ENCODE measurements around the gene PSMB7.

The PSMB7 gene

GRCh38 chr9:124455820-124456219 lies 40.6 kb upstream of the PSMB7 start:
- Histone ChIP-seq H3K36me3 (replicated peaks; ENCODE audit: insufficient read depth, low read length) (no peaks in the 10 kb centered on the region), H4K20me1 (ENCODE audit: insufficient read depth, low read length) (no peaks in the 10 kb centered on the region), H3K79me2 (ENCODE audit: low read length) (no peaks in the 10 kb centered on the region), H3K4me2 (ENCODE audit: low read depth, low read length) (no peak overlapping the region), H3K9me3 (replicated peaks; ENCODE audit: insufficient read depth, low read length) (no peaks in the 10 kb centered on the region), H3K4me3 (ENCODE audit: low read length) (no peak overlapping the region), H3K9me2 (replicated peaks; ENCODE audit: insufficient read depth, low read length) (no peaks in the 10 kb centered on the region), H3K4me1 (ENCODE audit: low read length) (no peaks in the 10 kb centered on the region), H3K27me3 (replicated peaks; ENCODE audit: insufficient read depth, low read length) (peaks cover 15% of the 10 kb centered on the region), H3K9ac (ENCODE audit: low read length) (no peak overlapping the region), H3K27ac (ENCODE audit: low read length) (no peak overlapping the region), H2AFZ (ENCODE audit: low read length) (no peak overlapping the region), H3F3A (ENCODE audit: insufficient read depth, low read length) (no peaks in the 10 kb centered on the region)
- no peak for DNase-seq
- TF ChIP-seq EZH2phosphoT487 (IDR thresholded peaks at IDR 0.05; ENCODE audit: low read length) = no peak
- TF ChIP-seq CTCF (IDR thresholded peaks at IDR 0.05; ENCODE audit: low read length) = no peak
- no peak for TF ChIP-seq EZH2 (optimal IDR thresholded peaks at IDR 0.05; ENCODE audit: low read depth, low read length)

- H4K20me1 ChIP-seq (ENCODE audit: insufficient read depth, low read length) = no peaks in the 10 kb centered on the region
- no peak overlapping the region for H3K4me2 ChIP-seq (ENCODE audit: low read depth, low read length)
- H3K9ac ChIP-seq (ENCODE audit: low read length) = no peak overlapping the region
- H3K27ac ChIP-seq (ENCODE audit: low read length) = no peak overlapping the region
- no peaks in the 10 kb centered on the region for H3K36me3 ChIP-seq (replicated peaks; ENCODE audit: insufficient read depth, low read length)
- no peaks in the 10 kb centered on the region for H3K9me3 ChIP-seq (replicated peaks; ENCODE audit: insufficient read depth, low read length)
- no peaks in the 10 kb centered on the region for H3F3A ChIP-seq (ENCODE audit: insufficient read depth, low read length)
- no peaks in the 10 kb centered on the region for H3K4me1 ChIP-seq (ENCODE audit: low read length)
- TF ChIP-seq EZH2phosphoT487 (IDR thresholded peaks at IDR 0.05; ENCODE audit: low read length) = no peak
- TF ChIP-seq EZH2 (optimal IDR thresholded peaks at IDR 0.05; ENCODE audit: low read depth, low read length) = no peak
- no peak for TF ChIP-seq CTCF (IDR thresholded peaks at IDR 0.05; ENCODE audit: low read length)
- H3K9me2 ChIP-seq (replicated peaks; ENCODE audit: insufficient read depth, low read length) = no peaks in the 10 kb centered on the region
- DNase-seq = no peak
- H2AFZ ChIP-seq (ENCODE audit: low read length) = no peak overlapping the region
- H3K4me3 ChIP-seq (ENCODE audit: low read length) = no peak overlapping the region
- peaks cover 21% of the 10 kb centered on the region for H3K27me3 ChIP-seq (replicated peaks; ENCODE audit: insufficient read depth, low read length)
- H3K79me2 ChIP-seq (ENCODE audit: low read length) = no peaks in the 10 kb centered on the region
Observed at GRCh38 chr9:124454791-124455443, 39.7 kb upstream of the PSMB7 start.

- H3K9me3 ChIP-seq (replicated peaks; ENCODE audit: insufficient read depth, low read length) = no peaks in the 10 kb centered on the region
- TF ChIP-seq EZH2phosphoT487 (IDR thresholded peaks at IDR 0.05; ENCODE audit: low read length) (no peak), EZH2 (optimal IDR thresholded peaks at IDR 0.05; ENCODE audit: low read depth, low read length) (no peak), CTCF (IDR thresholded peaks at IDR 0.05; ENCODE audit: low read length) (no peak)
- no peak overlapping the region for H3K4me2 ChIP-seq (ENCODE audit: low read depth, low read length)
- H4K20me1 ChIP-seq (ENCODE audit: insufficient read depth, low read length) = no peaks in the 10 kb centered on the region
- H3F3A ChIP-seq (ENCODE audit: insufficient read depth, low read length) = no peaks in the 10 kb centered on the region
- no peaks in the 10 kb centered on the region for H3K36me3 ChIP-seq (replicated peaks; ENCODE audit: insufficient read depth, low read length)
- no peak overlapping the region for H3K9ac ChIP-seq (ENCODE audit: low read length)
- no peak overlapping the region for H2AFZ ChIP-seq (ENCODE audit: low read length)
- no peak for DNase-seq
- no peaks in the 10 kb centered on the region for H3K9me2 ChIP-seq (replicated peaks; ENCODE audit: insufficient read depth, low read length)
- no peak overlapping the region for H3K4me3 ChIP-seq (ENCODE audit: low read length)
- H3K27me3 ChIP-seq (replicated peaks; ENCODE audit: insufficient read depth, low read length) = peaks cover 21% of the 10 kb centered on the region
- no peak overlapping the region for H3K27ac ChIP-seq (ENCODE audit: low read length)
- no peaks in the 10 kb centered on the region for H3K79me2 ChIP-seq (ENCODE audit: low read length)
- no peaks in the 10 kb centered on the region for H3K4me1 ChIP-seq (ENCODE audit: low read length)
Observed at GRCh38 chr9:124454296-124454695, 39.1 kb upstream of the PSMB7 start.

All from MM.1S (cell line).